GM19193 (cell line): ENCODE data around the gene SCD5.

ENCODE experiments used
- POLR2A ChIP-seq: IDR thresholded peaks from 4 replicates; pipeline ENCODE4 v1.6.1; 2011; ENCODE audit not compliant: insufficient read depth, insufficient read length; ENCODE audit errors: extremely low read depth

The SCD5 gene

DNA sequence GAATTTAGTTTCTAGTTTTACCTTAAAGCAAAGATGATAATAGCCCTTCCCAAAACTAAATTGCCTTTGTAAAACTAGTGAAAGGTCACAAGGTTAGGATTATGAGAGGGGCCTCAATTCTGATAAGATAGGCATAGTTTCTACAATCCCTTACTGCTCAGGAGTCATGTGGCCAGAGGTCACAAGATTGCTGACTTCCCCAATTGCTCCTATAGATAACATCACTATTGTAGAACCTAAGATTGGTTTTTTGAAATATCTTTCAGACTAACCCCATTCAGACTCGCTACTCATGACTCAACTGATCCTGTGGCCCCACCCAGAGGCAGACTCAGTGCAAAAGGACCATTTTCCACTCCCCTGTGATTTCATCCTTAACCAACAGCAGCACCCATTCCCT lies 70.3 kb downstream of the SCD5 start:
- TF ChIP-seq POLR2A: no peak

DNA sequence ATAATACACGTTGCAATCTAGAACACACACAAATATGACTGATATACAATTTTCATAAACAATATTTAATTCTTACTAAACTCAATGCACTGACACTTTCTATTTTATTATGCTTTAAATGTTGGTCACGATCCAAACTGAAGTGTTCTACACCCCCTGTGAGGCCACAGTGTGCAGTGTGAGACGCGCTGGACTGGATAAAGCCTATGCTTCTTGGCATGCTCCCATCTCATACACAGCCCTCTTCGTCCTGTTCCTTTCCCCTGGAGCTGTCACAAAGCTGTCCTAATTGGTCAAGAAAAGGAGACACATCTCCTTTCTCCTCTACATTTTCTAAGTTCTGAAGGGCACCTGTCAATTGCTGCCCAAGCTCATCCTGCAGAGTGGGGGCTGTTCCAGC lies 72.0 kb downstream of the SCD5 start:
- TF ChIP-seq POLR2A: no peak

GRCh38 chr4:82721819-82722423 lies 76.7 kb downstream of the SCD5 start:
- no peak for TF ChIP-seq POLR2A

- no peak for TF ChIP-seq POLR2A
Measured at GRCh38 chr4:82718162-82718940, 80.2 kb downstream of the SCD5 start.

DNA sequence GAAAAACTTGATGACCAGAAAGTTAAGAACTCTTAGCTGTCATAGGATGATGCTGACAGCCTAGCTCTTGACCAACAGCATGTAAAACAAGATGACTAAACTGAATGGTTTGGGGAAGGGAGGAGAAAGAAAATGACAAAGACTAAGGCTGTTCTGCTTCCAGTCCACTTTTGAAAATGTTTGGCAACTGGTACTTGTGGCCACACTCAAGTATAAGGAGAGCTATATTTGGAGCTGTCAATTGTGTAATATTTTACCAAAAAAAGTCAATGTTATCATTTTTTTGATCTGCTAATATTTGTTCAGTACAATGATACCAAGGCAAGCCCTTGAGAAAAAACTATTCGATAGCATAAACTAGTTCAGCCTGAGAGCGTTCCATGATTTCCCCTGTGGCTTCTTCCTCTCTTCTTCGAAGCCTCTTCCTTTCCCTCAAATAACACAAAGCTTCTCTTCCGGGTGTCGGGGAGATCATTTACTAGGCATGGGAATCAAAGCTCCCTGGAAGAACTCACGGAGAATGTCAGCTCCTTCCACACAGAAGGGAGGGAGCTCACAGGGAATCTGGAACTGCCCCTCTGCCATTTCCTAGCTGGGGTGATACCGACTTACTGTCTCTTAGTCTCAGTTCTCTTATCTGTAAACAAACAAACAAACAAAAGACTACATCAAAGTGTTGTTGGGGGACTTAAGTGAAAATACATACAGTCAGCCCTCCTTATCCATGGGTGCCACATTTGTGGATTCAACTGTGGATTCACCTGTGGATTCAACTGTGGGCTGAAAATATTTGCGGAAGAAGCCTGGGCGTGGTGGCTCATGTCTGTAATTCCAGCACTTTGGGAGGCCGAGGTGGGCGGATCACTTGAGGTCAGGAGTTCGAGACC lies 82.6 kb downstream of the SCD5 start:
- no peak for TF ChIP-seq POLR2A

DNA sequence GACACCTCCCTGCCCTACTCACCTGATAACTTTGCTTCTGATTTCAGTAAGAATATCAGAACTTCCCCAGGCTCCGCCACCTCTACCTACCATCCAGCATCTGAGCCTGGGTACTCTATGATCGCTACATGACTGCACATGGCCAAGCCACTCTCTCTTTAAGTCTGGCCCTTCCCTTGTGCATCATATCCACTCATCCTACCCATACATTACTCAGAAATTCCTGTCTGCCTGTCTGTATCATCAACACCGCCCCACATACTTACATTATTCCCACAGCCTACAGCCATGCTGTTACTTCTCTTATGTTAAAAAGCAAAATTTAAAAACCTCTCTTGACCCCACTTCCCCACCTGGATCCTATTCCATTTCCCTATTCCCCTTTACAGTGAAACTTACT lies 84.7 kb downstream of the SCD5 start:
- TF ChIP-seq POLR2A: no peak

DNA sequence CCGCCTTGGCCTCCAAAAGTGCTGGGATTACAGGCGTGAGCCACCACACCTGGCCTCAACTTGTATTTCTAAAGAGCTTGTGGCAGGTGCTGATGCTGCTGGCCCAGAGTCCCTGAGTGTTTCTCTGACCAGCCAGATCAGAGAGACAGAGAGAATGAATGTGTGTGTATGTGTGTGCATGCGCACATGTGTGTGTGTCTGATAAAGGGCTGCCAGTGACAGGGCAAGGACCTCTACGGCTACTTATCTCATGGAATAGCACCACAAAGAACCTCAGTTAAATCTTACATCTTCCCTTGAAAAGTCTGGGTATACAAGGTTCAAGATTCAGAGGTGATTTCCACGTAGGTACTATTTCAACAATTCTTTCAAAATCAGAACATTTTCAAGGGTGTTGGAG lies 86.0 kb downstream of the SCD5 start:
- TF ChIP-seq POLR2A: no peak

GRCh38 chr4:82711158-82711785 lies 87.3 kb downstream of the SCD5 start:
- no peak for TF ChIP-seq POLR2A

DNA sequence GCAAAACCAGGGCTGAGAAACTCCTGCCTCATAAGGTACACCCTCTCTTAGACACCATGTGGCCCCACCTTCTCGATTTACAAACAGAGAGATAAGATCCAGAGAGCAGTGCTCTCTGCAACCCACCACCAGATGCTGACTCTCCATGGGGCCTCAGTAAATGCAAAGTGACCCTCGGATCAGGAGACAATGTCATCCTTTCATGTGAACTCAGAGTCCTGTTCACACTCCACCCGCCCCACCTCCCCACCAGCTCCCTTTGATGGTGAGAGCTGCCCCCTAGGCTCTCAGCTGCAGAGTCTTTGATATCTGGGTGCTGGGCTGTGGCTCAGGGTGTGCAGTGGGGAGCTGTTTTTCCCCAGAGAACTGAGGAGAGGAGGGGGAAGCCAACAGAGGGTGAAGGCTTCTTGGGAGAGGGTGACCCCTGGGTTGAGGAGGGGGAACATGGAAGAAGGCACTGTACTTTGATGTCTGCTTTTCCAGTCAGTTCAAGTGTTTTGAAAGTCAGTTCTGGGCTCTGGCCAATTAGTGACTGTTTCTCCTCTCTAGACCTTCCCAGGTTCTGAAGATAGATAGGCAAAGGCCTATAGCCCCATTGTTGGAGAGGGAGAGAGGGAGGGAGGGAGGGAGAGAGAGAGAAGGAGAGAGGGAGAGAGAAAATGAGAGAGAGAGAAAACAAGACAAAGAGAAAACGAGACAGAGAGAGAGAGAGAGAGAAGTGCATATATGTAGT lies 88.2 kb downstream of the SCD5 start:
- no peak for TF ChIP-seq POLR2A

DNA sequence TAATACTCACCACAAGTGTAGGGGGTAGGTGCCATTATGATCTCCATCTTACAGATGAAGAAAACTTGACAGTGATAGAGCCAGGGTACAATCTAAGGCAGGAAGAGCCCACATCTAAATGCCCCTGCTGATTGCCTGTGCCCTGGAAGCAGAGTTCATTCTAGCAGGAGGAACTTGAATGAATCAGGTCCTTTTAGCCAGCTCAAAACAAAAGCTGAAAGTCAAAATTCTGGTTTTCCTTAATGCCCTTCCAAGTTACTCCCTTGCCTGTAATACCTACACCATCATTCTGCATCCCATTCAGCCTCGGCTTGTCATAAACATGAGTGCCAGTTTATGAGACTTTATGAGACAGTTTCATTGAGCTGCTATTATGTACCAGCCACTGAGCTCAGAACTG lies 89.6 kb downstream of the SCD5 start:
- TF ChIP-seq POLR2A: no peak

- no peak for TF ChIP-seq POLR2A
Measured at GRCh38 chr4:82706349-82707000, 92.1 kb downstream of the SCD5 start.

- TF ChIP-seq POLR2A: no peak
Measured at GRCh38 chr4:82705928-82706300, 92.7 kb downstream of the SCD5 start.

DNA sequence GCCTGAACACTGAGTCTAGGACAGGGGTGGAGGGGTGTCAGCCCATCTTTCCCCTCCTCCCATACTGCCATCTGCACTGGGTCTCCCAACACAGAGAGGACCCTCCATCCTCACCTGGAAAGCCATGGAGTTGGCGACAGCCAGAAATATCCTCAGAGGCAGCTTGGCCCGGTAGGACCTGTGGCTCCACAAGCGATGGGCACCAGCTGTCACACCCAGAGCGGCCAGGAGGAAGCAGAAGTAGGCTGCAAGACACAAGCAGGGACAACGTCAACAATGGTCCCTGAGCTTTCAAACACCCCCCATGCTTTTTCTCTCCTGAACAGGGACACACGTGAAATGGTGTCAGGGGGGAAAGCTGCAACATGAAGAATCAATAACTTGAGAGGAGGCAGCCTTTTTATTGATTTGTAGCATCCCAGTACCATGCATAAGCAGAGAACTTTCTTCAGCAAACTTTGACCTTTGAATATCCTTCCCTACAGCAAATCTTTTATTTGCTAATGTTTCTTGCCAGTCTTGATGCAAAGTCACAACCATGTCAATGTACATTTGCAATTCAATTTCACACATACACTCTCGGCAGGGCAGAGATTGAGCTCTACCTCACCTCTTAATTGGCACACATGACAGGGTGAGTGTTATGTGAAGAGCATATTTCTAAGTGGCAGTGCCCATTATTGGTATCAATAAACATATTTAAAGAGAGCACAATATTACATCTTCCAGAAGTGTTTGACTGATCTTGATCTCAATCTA lies 93.2 kb downstream of the SCD5 start:
- no peak for TF ChIP-seq POLR2A
